Central memory CD4-positive, alpha-beta T cell (primary cell): ENCODE measurements around the gene PNPLA7.
"Not testable (repeated sequence)": the region's sequence is repeated elsewhere in the genome, so short reads cannot be mapped to it uniquely, and the experiment has no call there.

ENCODE experiments used
- DNase-seq: peaks from one replicate; pipeline ENCODE4 v3.0.0; 2022
- total RNA-seq, 3 experiments: gene quantifications; one replicate each; lab custom pipeline; 2026; lab: John Stamatoyannopoulos, UW

Gene PNPLA7
- 1.3 to 20.3 (median 11.7) reads per million in 3 experiments for total RNA-seq

DNA sequence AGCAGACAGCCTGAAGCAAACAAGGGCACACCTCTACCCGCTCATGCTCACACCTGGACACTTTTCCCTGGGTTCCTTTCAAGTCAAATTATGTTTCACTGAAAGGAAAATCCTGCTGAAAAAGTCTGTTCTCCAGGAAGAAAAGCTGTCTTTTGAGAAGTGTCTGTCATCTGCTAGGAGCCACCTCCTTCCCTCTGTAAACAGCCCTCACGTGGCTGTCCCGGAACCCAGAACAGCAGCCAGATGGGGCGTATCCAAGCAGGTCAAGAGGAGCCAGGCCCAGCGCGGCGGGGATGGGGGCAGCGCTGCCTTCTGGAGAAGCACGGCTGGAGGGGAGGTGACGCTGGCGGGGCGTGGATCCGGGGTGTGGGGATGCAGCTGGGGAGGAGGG is at the start of gene PNPLA7:
Gene PNPLA7 (minus strand): TSS at position 172 of the 391 bp plus-strand sequence. CDS start 205 bp downstream, outside the sequence.
- DNase-seq = peak; percentile 42

DNA sequence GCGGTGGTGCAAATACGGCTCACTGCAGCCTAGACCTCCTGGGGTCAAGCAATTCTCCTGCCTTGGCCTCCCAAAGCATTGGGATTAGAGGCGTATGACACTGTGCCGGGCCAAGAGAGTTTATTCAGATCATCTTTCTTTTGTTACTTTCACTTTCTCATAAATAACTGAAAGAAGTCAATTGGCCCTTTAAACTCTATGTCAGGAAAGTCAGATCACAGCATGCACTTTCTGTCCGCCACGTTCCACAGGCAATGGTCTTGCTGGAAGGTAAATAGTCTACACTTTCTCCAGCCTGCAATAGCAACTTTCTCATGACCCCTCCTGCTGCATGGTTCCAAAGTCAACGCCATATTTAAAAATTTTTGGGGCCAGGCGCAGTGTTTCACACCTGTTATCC is 48.7 kb upstream of the PNPLA7 start:
- DNase-seq = no peak

DNA sequence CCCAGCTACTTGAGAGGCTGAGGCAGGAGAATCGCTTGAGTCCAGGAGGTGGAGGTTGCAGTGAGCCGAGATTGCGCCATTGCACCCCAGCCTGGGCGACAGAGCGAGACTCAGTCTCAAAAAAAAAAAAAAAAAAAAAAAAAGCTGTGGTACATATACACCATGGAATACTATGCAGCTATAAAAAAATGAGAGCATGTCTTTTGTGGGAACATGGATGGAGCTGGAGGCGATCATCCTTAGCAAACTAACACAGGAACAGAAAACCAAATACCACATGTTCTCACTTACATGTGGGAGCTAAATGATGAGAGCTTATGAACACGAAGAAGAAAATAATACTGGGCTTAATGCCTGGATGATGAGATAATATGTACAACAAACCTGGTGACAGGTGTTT is 46.4 kb upstream of the PNPLA7 start:
- not testable (repeated sequence) for DNase-seq

DNA sequence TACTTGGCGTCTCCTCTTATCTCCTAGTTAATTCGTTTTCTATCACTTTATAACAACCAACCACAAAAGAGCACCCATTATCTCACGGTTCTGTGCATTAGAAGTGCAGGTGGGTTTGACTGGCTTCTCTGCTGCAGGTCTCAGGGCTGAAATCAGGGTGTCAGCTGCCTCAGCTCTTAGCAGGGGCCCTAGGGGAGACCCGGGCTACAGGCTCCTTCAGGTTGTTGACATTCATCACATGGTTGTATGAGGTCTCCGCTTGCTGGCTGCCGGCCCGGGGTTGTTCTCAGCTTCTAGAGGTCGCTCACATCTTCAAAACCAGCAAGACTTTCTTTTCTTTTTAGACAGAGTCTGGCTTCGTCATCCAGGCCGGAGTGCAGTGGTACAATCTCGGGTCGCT is 43.0 kb upstream of the PNPLA7 start:
- DNase-seq = no peak

DNA sequence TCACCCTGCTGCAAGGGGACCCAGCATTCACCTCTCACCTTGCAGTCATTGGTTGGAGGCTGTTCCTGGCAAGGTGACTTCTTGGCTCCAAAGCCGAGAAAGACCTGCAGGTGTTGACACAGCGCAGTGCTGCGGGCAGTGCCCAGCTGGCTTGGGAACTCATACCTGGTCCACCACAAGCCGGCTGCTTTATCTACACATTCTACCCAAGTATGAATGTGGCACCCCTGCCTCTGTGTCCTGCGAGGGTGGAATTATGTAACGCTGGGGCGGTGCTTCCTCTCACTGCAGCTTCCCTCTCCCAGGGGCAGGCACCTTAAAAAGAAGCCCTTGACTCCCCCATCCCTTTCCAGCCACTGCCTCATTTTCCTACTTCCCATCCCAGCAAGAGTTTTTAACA is 42.6 kb upstream of the PNPLA7 start:
- DNase-seq = no peak

DNA sequence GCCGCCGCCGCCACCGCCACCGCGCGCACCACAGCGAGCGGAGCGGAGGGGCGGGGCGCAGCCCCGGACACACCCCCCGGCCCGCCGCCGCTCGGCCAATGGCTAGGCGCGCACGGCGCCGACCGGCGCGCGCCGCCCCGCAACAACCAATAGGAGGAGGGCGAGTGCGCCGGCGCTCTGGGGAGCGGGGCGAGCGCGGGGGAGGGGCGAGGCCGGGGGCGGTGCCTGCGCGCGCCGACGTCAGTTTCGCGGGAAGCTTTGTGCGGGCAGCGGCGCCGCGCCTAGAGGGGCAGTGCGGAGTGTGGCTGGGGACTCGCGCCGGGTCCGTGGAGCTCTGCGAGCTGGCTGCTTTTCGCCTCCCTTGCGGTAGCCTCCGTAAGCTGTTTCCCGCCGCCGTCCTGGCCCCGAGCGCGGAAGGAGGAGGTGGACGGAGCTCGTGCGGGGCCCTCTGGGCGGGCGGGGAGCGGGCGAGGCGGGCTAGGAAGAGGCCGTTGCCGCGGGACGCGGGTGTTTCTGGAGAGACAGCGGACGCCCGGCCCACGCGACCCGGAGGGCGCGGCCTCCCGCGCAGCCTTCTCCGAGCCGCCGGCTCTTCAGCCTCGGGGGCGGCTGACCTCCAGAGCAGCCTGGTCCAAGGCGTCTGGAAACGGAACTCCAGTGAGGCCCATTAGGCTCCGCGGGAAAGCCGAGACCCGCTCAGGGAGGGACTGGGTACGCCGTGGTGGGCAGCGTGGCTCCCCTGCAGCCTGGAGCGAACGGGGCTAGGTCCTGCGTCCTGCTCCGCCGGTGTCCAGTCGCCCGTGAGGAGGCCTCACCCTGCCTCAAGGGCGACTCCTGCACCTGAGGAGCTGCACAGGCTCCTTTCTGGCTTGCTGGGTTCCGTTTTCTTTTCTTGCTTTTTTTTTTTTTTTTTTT is 40.5 kb upstream of the PNPLA7 start, which contains the start of gene ZMYND19:
Gene ZMYND19 (minus strand): TSS at position 44 of the 915 bp plus-strand sequence. CDS start 249 bp downstream, outside the sequence.
- peak; percentile 89 for DNase-seq

DNA sequence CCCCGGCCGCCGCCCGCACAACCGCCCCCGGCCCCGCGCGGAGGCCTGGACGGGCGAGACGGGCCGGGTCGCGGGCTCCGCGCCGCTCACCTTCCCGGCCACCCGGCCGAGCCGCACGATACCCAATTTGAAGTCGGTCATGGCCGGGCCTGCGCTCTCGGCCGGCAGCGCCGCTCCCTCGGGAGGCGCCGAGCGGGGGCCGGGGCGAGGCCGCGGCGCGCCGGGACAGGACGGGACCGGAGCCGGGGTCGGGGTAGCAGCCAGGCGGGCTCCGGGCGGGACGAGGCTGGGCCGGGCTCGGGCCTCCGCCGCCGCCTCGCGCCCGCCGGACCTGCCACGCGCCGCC is 39.9 kb upstream of the PNPLA7 start:
- no peak for DNase-seq

DNA sequence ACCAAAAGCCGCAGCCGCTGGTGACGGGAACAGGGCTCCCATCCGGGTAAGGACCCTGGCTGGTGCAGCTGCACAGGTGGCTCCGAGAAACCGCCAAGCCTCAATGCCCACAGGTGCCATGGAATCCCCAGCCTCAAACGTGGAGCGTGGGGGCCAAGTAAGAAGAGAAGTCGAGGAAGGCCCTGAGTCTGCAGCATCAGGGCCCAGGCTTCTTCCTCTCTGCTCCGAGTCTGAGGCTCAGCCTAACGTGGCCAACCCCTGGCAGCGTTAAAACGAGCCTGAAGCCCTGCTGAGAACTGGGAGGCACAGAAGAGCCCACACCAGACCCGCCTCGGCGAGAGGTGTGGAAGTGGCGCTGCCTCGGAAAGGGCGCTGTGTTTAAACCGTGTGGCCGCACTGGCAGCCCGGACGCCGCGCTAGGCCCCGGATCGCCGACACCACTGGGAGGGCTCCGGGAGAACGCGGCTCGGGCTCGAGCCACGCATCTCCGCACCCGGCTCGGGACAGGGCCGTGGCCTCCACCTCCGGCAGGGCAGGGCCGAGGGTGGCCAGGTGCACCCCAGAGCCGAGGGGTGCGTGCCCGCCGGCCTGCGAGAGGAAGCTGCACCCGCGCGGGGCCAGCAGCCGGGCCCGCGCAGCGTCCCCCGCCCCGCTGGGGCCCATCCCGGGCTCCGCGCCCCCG is 39.4 kb upstream of the PNPLA7 start:
- DNase-seq = no peak

DNA sequence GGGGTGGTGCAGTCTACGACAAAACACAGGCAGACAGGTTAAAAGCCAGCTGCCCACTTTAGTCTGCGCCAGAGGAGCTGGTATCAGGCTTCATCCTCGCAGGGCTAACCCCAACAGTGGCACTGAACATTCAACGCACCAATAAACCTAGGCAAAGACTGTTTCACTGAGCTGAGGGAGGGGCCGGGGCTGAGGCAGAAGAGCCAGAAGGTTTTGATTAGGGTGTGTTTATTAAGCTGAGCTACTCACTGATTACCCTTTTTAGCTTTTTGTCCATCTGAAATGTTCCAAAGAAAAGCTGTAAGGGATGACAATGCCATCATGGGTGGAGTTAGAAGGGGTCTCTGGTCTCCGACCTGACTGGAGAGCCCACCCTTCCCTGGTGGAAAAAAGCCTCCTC is 38.7 kb upstream of the PNPLA7 start:
- DNase-seq = no peak

DNA sequence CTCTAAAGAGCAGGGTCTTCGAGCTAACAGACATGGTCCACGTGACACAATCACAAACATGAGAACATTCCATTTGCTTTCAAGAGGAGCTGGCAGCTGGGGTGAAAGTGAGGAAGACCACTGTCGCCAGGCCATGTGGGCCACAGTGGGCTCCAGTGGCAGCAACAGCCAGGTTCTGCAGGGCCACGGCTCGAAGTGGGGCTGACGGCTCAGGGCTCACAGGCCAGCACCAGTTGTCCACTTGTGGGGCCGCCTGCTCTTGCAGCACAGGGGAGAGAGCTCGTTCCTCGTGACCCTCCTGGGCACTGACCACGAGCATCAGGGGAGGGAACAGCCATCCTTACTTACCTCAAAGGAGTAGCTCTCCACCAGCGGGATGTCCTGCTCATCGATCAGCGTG is 38.1 kb upstream of the PNPLA7 start:
- DNase-seq = no peak

DNA sequence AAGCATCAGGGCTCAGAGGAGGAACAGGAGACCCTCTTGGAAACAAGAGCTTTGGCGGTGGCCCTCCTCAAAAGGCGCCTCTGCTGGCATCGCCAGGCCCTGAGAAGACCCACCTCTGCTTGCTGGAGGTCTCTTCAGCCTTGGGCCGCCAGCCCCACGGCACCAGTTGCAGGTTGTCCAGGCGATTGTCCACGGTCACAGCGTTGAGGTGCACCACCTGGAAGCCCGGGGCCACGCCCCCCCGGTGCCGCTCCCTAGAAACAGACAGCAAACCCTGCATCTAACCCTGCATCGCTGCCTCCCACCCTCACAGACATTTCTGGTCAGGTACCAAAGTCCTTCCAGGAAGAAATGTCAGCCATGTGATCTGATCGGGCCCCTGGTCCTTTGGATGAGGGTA is 36.7 kb upstream of the PNPLA7 start:
- no peak for DNase-seq

DNA sequence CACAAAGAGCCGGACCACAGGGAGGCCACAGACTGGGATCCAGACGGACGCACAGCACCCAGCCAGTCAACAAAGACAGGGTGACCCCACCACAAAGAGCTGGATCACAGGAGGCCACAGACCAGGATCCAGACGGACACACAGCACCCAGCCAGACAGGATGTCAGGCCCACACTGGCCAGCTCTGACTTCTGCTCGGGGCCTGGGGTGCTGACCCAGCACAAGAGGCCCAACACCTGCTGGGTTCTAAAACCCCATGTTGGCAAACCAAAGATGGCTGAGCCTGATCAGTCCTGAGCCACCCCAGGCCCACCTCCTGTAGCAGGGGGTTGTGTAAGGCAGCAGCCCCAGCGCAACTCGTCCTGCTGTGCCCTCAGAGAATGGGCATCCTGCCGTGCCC is 33.8 kb upstream of the PNPLA7 start:
- DNase-seq = no peak

DNA sequence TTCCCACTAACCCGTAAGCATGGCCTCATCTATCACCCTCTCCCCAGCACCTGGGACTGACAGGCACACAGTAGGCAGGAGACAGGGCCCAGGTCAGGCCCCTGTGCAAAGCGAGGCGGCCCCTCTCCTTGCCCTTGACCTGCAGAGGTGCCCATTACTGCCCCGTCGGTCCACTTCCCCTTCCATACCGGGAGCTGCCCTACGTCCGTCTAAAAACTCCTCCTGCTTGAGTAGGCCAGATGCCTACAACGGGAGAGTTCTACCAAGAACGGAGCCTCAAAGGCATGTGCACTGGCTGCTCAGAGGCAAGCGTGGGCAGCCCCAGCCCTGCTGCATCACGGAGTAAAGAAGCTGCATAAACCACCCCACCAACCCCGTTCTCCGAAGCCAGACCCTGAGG is 33.1 kb upstream of the PNPLA7 start:
- no peak for DNase-seq

DNA sequence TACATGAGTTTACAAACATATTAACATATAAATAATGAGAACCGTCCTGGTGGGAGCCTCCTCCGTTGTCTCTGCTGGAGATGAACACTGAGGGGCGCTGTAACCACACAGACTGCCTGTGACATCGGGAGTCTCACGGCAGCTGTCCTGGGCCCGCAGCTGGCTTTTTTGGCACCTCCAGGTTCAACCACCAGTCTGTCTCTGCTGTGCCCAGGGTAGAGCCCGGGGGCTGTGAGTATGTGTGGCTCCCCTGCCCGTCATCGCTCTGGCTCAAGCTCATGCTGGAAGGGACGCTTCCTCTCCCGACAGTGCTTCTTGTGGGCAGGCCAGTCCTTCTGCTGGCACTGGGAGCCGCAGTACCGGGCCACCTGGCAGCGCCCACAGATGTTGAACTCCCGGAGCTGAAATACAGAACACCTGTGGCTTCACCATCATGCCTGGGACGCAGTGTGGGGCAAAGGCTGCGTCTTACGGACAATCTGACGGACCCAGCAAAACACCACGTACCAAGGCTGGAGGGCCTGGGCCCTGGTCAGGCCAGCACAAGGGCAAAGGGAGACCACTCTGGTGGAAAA is 32.2 kb upstream of the PNPLA7 start:
- DNase-seq = no peak

DNA sequence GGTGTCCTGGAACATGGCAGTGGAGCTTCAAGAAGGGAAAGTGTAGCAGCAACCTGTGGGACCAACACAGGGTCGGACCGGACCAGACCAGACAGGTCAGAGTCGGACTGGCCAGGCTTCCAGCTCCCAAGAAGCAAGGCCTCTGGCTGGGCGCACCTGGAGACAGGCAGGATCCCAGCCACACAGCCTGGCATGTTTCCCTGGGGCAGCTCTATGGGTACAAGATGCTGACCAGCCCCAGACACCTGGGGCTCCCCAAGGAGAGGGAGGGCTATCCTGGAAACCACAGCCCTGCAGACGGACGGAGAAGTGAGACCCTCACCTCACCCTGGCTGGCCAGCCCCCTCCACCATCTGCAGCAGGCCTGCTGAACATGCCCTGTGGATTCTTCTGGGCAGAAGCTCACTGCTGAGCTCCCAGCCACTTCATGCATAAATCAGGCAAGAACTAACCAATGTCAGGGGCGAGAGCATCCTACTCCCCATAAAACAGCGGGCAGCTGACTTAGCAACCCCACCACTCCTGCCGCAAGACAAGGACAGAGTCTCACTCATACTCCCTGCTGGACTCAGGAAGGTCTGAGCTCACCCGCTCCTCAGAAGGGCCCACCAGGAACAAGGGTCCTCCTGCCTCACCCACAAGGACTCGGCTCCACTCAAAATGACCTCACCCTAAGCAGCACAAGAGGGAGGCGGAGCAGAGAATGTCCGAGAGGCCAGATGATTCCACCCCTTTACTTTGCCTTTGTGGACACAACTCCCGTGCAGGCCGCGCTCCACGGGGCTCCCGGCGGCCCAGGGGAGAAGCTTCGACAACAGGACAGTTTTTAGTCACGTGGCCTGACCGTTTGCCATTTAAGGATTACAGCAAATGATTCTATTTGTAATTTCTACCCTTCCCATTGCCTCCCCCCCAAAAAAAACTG is 31.4 kb upstream of the PNPLA7 start:
- DNase-seq = no peak

DNA sequence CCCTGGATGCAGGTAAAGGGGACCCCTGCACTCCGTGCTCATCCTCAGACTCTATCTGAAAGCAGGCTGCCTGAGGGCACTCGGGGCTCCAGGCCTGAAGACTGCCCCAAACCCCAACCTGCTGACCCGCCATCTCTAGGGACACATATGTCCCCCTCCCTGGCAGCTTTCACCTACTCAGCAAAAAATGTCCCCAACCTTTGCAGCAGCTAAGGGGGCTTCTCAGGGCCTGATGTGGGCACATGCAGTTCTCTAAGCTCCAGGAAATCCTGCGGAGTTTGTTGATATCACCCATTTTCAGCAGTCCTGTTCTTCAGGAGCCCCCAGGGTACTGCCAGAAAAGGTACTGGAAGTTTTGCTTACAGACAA is 30.7 kb upstream of the PNPLA7 start:
- DNase-seq = no peak

DNA sequence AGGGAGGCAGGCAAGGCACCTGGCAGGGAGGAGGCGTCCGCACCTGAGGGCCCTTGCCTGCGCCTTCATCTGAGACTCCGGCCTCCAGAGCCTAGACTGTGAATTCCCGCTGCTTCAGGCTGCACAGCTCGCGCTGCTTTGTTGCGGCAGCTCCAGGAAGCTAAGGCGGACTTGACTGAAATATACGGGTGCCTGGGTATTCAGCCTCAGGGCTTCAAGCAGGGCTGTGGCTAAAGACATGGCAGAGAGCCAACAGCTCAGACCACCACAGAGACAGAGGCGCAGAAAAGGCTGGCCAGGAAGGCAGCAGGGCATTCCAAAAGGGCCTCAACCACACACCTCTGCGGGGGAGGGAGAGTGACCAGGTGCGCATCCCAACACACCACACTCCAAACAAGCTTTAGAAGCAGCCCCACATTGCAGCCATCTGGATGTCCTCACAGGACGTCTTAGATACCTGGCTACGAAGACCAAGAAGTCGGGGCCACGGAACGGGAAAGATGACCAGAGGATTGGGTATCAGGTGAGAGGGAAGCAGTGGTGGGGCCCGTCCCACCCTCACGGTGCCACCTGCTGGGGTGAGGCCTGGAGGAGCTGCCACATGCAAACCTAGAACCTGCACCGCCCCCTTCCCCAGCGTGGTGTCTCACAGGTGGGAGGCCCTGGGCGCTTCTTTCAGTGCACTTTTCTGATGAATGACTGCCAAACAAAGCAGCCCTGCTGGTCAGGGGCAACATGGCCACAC is 30.2 kb upstream of the PNPLA7 start:
- no peak for DNase-seq

DNA sequence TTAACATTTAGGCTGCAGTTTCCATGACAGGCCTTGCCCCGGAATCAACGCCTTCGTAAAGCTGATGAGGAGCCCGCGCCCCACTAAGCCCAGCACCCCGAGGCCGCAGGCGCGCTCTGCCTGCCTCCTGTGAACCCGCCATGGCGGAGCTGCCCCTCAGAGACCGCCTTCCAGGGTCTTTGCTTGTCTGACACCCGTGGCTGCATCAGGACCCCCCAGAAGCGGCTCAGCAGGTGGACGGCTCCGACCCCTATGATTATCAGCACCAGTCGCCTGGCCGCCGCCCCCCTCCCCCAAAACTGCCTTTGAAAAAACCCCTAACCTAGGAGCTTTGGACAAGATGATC is 29.0 kb upstream of the PNPLA7 start:
- no peak for DNase-seq

DNA sequence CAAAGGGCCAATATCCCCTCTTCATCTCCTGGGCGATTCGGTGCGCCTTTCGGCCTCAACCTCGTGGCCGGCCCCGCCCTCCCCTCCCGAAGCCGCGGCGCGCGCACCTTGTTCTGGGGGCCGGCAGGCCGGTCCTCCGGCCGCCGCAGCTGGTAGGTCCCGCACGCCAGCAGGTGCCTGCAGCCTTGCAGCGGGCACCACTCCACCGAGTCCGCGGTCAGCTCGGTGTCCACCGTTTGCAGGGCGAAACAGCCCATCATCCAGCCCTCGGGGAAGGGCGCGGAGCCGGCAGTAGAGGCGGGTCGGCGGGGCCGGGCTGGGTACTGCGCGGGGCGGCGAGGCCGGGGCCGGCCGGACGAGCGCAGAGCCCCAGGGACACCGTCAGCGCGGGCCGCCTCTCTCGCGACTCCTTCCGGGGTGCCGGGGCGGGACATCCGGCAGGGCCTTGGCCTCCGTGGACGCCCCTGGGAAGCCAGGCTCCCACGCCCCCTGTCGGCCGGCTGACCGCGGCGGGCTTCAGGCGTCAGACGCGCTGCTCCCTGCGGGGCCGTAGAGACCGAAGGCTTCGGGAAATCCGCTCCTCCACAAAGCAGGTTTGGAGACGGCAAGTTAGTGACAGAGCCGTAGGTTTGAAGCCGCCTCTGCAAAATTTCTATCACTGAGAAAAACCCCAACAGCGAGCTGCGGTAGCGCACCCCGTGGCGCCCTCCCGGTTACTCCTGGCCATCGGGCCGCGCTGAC is 28.5 kb upstream of the PNPLA7 start, which contains the start of gene DPH7:
Gene DPH7 (minus strand): TSS at position 408 of the 741 bp plus-strand sequence. CDS start 148 bp downstream, at position 260.
- DNase-seq = peak; percentile 89

DNA sequence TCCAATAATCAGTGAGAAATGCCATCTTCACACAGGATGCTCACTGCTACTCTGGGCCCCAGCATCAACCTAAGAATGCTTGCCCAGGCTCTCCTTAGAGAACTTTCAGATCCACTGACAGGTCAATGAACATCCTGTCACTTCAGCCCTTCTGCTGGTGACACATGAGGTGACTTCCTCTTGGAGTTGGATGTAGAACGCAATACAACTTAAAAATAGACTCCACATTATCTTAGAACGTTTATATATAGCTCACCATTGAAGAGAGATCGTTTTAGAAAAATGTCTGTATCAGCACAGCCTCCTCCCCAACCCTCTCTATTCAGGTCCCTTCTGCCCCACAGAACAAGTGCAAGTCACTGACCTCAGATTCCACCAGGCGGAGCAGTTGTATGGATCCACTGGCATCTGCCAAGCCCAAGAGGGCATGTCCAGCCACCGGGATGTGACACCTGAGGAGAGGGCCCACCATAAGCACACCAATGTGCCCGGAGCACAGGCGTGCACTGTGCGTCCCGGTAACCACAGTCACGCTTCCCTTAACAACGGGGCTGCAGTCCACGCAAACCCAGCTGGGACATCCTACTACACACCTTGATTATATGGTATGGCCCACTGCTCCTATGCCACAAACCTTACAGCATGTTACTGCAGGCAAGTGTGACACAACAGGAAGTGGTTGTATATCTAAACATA is 25.7 kb upstream of the PNPLA7 start:
- DNase-seq = no peak

DNA sequence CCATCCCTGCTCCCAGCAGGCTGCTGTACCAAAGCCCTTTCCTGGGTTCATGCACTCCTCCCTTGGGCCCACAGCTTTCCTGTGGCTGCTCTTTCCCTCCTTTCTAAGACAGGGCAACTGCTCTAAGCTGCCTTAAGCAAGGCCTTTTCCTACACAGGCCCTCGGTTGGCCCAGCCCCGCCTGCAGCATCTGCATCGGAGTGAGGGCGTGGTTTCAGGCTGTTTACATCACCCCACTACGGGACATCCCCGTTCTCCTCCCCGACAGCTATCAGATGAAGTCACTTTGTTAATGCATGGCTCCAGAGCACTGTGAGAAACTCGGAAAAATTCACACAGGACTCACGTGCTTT is 25.1 kb upstream of the PNPLA7 start:
- DNase-seq = no peak
